CD4-positive, alpha-beta T cell treated with Interleukin-17A for 4 hours (primary cell): ENCODE data around the gene TMEM247.

Experiments used
- DNase-seq: peaks from one replicate; pipeline ENCODE4 v3.0.0-alpha.2; 2020; ENCODE audit warnings: mixed read lengths

The TMEM247 gene

GRCh38 chr2:46490521-46491141, 11.3 kb downstream of the TMEM247 start:
- no peak for DNase-seq

GRCh38 chr2:46492301-46492700, 12.9 kb downstream of the TMEM247 start:
- no peak for DNase-seq

GRCh38 chr2:46493241-46493970, 14.0 kb downstream of the TMEM247 start:
- no peak for DNase-seq

- DNase-seq: no peak
These were observed 14.5 kb downstream of the TMEM247 start for GRCh38 chr2:46493971-46494250.

- DNase-seq: no peak
These were observed 15.2 kb downstream of the TMEM247 start for GRCh38 chr2:46494596-46494995.

GRCh38 chr2:46495231-46496030, 16.1 kb downstream of the TMEM247 start:
- no peak for DNase-seq

GRCh38 chr2:46497766-46498165, 18.4 kb downstream of the TMEM247 start:
- DNase-seq: no peak

- no peak for DNase-seq
These were observed 19.3 kb downstream of the TMEM247 start for GRCh38 chr2:46498681-46499080.

- DNase-seq: no peak
These were observed 20.0 kb downstream of the TMEM247 start for GRCh38 chr2:46499392-46499785.

GRCh38 chr2:46500801-46501200, 21.4 kb downstream of the TMEM247 start:
- DNase-seq: no peak

GRCh38 chr2:46502291-46502885, 23.0 kb downstream of the TMEM247 start:
- DNase-seq: no peak

- no peak for DNase-seq
These were observed 24.3 kb downstream of the TMEM247 start for GRCh38 chr2:46503686-46504085.

GRCh38 chr2:46504221-46504620, 24.9 kb downstream of the TMEM247 start:
- no peak for DNase-seq

GRCh38 chr2:46504685-46505471, 25.5 kb downstream of the TMEM247 start:
- DNase-seq: no peak

- DNase-seq: no peak
These were observed 26.1 kb downstream of the TMEM247 start for GRCh38 chr2:46505472-46505783.

GRCh38 chr2:46506131-46506706, 26.9 kb downstream of the TMEM247 start:
- no peak for DNase-seq

GRCh38 chr2:46508312-46508711, 28.9 kb downstream of the TMEM247 start:
- no peak for DNase-seq

- DNase-seq: no peak
These were observed 29.4 kb downstream of the TMEM247 start for GRCh38 chr2:46508759-46509158.

GRCh38 chr2:46509804-46510203, 30.4 kb downstream of the TMEM247 start:
- no peak for DNase-seq

GRCh38 chr2:46510598-46511177, 31.3 kb downstream of the TMEM247 start:
- DNase-seq: no peak

GRCh38 chr2:46512185-46512584, 32.8 kb downstream of the TMEM247 start:
- DNase-seq: no peak

GRCh38 chr2:46514738-46515137, 35.4 kb downstream of the TMEM247 start:
- DNase-seq: no peak
